Lung (tissue), 12 donors: ENCODE results near the gene FAM171A2. TPM values are rescaled to one million over a fixed set of nuclear protein-coding genes. Genes with fewer than 3 reads are reported as not detected.

Experiments used
- ATAC-seq: fragments of 200-7000 bp; cut with Tn5 transposase; one replicate; pipeline ENCODE4 v1.9.1; 2020; ENCODE audit warnings: moderate number of reproducible peaks; ENCODE audit not compliant: insufficient read depth, low FRiP score
- DNase-seq, 3 donors: peaks; one replicate each; pipeline ENCODE4 v3.0.0-alpha.2; 2013 to 2017
- H3K27ac ChIP-seq, 2 donors: one replicate each; pipeline ENCODE4 v1.5.1; 2013; ENCODE audit warnings: mild to moderate bottlenecking in 2 of 2, moderate library complexity in 2 of 2, control low read depth in 1 of 2, inconsistent platforms in 1 of 2, low read depth in 1 of 2, low read length in 1 of 2
- H3K27me3 ChIP-seq, 3 donors: one replicate each; pipeline ENCODE4 v1.5.1; 2013; ENCODE audit warnings: low read length in 2 of 3; ENCODE audit not compliant: control insufficient read depth in 3 of 3, insufficient read depth in 3 of 3
- H3K36me3 ChIP-seq, 4 donors: one replicate each; pipeline ENCODE4 v1.5.1; 2013; ENCODE audit warnings: low read length in 4 of 4, mild to moderate bottlenecking in 1 of 4, moderate library complexity in 1 of 4; ENCODE audit not compliant: control insufficient read depth in 4 of 4, insufficient read depth in 4 of 4
- H3K4me1 ChIP-seq, 5 donors: one replicate each; pipeline ENCODE4 v1.5.1; 2013; ENCODE audit warnings: low read length in 5 of 5, mild to moderate bottlenecking in 2 of 5, moderate library complexity in 1 of 5; ENCODE audit not compliant: control insufficient read depth in 5 of 5, insufficient read depth in 5 of 5
- H3K4me3 ChIP-seq: one replicate; pipeline ENCODE4 v1.5.1; 2013; ENCODE audit warnings: mild to moderate bottlenecking, control low read depth, moderate library complexity
- H3K9ac ChIP-seq, 2 donors: one replicate each; pipeline ENCODE4 v1.5.1; 2013; ENCODE audit warnings: low read length in 2 of 2, control low read depth in 1 of 2; ENCODE audit not compliant: insufficient read depth in 1 of 2
- H3K9me3 ChIP-seq, 4 donors: one replicate each; pipeline ENCODE4 v1.5.1; 2013; ENCODE audit warnings: low read length in 3 of 4, mild to moderate bottlenecking in 1 of 4, moderate library complexity in 1 of 4; ENCODE audit not compliant: control insufficient read depth in 4 of 4, insufficient read depth in 3 of 4
- WGBS, 2 donors: extraction: QIAGEN DNeasy Blood & Tissue Kit; methylation state at CpG; one replicate each; pipeline ENCODE4 v1.1.7; 2013; 5-methylcytosine and 5-hydroxymethylcytosine counted together
- polyA plus RNA-seq, 2 donors: library from polyadenylated mRNA; stranded (reverse); fragments of 200-250 nt; gene quantifications; one replicate each; pipeline ENCODE4 v1.2.1, GENCODE V29; 2013
- total RNA-seq, 2 donors: library from RNA; depleted of rRNA in 1 of 2; stranded (reverse); fragments of >200 nt in 1 of 2; gene quantifications; one replicate each; pipeline ENCODE4 v1.2.1, GENCODE V29; 2014 to 2021
- TF ChIP-seq, protein P1 (sequence below): IDR thresholded peaks from 2 replicates; pipeline ENCODE4 v1.5.1; 2012; ENCODE audit warnings: mild to moderate bottlenecking; ENCODE audit errors: control extremely low read depth, extremely low read depth
- donor health status: control.
- donor health status: control.
- donor health status: Bipolar disorder and iron deficiency.
- donor health status: healthy.
- donor health status: DM: yes; HTN: yes; CAD: no.

FAM171A2 gene
- total and polyA plus RNA-seq, 4 donors = 0.47 to 8.0 (median 0.80) TPM

DNA sequence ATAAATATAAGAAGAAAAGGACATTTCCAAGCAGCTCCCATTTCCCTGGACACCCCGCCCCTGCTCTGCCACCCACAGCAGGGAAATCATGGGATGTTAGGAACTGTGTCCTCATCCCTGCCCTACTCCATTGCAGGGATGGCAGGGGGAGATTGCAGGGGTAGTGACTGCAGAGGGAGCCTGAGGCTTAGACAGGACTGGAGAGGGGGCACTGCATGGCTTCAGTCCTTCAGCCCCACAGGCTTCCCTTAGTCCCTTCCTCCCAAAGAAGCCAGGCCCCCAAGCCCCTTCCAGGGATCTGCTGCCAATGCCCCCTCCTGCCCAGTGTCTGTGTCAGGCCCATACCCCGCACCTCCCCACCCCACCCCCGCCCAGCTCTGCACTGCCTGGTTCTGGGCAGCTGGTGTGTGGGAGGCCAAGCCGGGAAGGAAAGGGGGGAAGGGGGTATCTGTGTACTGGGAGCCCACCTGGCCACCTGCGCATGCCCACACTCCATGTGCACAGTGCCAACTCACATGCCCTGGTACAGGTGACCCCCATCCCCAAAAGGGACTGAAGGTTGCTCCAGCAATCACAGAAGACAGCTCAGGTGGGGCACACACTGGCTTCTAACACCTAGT, 52.0 kb downstream of the FAM171A2 start:
- no peak for DNase-seq
- TF ChIP-seq, protein P1, sequence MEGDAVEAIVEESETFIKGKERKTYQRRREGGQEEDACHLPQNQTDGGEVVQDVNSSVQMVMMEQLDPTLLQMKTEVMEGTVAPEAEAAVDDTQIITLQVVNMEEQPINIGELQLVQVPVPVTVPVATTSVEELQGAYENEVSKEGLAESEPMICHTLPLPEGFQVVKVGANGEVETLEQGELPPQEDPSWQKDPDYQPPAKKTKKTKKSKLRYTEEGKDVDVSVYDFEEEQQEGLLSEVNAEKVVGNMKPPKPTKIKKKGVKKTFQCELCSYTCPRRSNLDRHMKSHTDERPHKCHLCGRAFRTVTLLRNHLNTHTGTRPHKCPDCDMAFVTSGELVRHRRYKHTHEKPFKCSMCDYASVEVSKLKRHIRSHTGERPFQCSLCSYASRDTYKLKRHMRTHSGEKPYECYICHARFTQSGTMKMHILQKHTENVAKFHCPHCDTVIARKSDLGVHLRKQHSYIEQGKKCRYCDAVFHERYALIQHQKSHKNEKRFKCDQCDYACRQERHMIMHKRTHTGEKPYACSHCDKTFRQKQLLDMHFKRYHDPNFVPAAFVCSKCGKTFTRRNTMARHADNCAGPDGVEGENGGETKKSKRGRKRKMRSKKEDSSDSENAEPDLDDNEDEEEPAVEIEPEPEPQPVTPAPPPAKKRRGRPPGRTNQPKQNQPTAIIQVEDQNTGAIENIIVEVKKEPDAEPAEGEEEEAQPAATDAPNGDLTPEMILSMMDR = no peak
- Histone ChIP-seq H3K4me3 (no peak overlapping the region), H3K4me1 (peaks cover 2 to 22% (median 9%) of the 10 kb centered on the region in 5 donors), H3K27ac (no peak overlapping the region), H3K27me3 (peaks cover 6 to 37% (median 24%) of the 10 kb centered on the region in 3 donors), H3K9me3 (peaks cover 0 to 3% (median 0%) of the 10 kb centered on the region in 4 donors), H3K36me3 (no peaks in the 10 kb centered on the region), H3K9ac (no peak overlapping the region)
- WGBS, 2 donors = 70 to 89% methylated on average over 4 to 5 of the region's 5 CpGs
- ATAC-seq = no peak

DNA sequence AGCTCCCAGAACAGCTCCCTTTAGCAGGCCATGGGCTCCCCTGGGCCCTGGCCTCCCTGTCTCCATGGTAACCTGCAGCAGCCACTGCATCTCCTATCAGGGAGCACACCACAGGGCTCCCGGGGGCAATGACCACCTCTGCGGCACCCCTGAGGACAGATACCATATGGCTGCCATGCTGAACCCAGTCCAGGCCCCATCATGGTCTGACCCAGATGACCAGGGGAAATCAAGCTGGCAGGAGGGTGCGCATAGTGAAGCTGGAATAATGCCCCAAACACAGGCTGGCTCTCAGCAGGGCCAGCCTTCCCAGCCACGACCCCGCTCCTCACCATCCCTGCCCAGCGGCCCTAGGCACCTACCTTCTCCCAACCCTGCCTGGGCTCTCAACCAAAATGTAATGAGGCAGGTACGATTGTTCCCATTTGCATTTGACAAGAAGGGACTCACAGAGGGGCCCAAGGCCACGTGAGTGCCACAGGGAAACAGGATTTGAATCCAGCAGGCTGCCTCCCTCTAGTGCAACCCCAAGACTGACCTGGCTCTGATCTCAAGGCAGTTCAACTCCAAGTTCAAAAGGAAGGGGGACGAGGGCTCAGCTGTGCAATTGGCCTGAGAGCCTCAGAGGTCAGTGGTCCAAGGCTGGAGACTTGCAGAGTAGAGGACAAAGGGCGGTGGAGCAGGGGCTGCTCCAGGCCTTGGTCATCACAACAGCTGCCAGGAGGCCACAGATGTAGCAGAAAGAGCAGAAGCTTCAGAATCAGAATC, 52.9 kb downstream of the FAM171A2 start:
- H3K4me1 ChIP-seq = peaks cover 2 to 18% (median 9%) of the 10 kb centered on the region in 5 donors
- TF ChIP-seq, protein P1 = no peak
- H3K9ac ChIP-seq = no peak overlapping the region
- H3K36me3 ChIP-seq = no peaks in the 10 kb centered on the region
- H3K27ac ChIP-seq = no peak overlapping the region
- ATAC-seq (no peak), DNase-seq (no peak)
- peaks cover 6 to 29% (median 15%) of the 10 kb centered on the region in 3 donors for H3K27me3 ChIP-seq
- no peak overlapping the region for H3K4me3 ChIP-seq
- H3K9me3 ChIP-seq = peaks cover 0 to under 1% (median 0%) of the 10 kb centered on the region in 4 donors
- WGBS, 2 donors = 70 to 86% methylated on average over 10 of the region's 10 CpGs

DNA sequence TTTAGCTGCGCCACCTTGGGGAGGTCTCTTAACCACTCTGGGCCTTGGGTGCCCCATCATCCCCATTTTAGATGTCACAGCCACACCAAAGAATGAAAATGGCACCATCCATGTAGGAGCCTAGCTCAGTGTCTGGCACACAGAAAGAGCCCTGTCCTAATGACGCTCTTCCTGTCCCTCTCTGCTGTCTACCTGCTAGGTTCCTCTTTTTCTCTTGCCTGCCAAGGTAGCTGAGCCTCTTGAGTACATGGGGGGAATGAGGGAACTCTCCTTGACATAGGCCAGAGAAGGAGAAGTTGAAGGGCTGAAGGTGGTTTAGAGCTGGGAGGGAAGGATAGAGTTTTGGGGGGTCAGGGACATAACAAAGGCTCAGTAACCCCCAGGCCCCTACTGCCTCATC, 53.5 kb downstream of the FAM171A2 start:
- Histone ChIP-seq H3K9ac (no peak overlapping the region), H3K36me3 (no peaks in the 10 kb centered on the region), H3K4me1 (peaks cover 2 to 17% (median 9%) of the 10 kb centered on the region in 5 donors), H3K9me3 (no peaks in the 10 kb centered on the region), H3K27me3 (peaks cover 6 to 24% (median 12%) of the 10 kb centered on the region in 3 donors), H3K27ac (no peak overlapping the region), H3K4me3 (no peak overlapping the region)
- 83 to 85% methylated on average over 2 of the region's 2 CpGs for WGBS, 2 donors
- TF ChIP-seq, protein P1 = no peak
- DNase-seq = no peak
- no peak for ATAC-seq
